Measurements from ENCODE around the gene LINC01488. TPM values are rescaled to one million over a fixed set of nuclear protein-coding genes. Genes with fewer than 3 reads are reported as not detected.

Gene LINC01488
- polyA plus RNA-seq, 6 donors from 2014 or later = not detected

DNA sequence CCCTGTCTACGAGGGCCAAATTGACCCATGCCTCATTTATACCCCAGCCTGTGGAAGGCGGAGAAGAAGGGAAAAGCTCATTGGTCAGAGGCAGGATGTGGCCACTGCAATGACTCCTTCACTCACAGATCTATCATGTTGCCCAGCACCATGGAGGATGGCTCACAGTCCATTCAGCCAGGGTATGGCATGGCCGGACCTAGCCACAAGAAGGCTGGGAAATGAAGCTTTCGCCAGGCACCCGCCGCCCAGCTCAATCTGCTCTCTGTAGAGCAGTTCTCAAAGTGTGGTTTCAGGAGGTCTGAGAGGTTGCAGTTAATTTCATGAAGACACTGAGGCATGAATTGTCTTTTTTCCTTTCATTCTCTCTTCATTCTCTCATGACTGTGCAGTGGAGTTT lies 40.6 kb upstream of the LINC01488 start:
- H3K27me3 Mint-ChIP-seq = peaks cover 0 to 16% (median 8%) of the 10 kb centered on the region in 3 donors
- ATAC-seq (ENCODE audit: low read depth in 2 of 2) (no peak), DNase-seq (no peak)
- no peak overlapping the region for H3K4me3 Mint-ChIP-seq
- H3K4me1 Mint-ChIP-seq = peaks cover 7 to 16% (median 15%) of the 10 kb centered on the region in 3 donors
- H3K36me3 Mint-ChIP-seq = no peaks in the 10 kb centered on the region
- no peaks in the 10 kb centered on the region for H3K9me3 Mint-ChIP-seq
- H3K27ac Mint-ChIP-seq = no peak overlapping the region

GRCh38 chr11:69442012-69442806 lies 39.3 kb upstream of the LINC01488 start:
- peak overlapping the region in 5 of 8 donors; percentile 19 to 66 (median 24) for H3K4me3 Mint-ChIP-seq

GRCh38 chr11:69442807-69443137 lies 38.7 kb upstream of the LINC01488 start:
- ATAC-seq (ENCODE audit: low read depth in 2 of 2) (no peak), DNase-seq (no peak)
- Mint-ChIP-seq H3K9me3 (no peaks in the 10 kb centered on the region), H3K27ac (no peak overlapping the region), H3K36me3 (no peaks in the 10 kb centered on the region), H3K4me3 (peak overlapping the region in 6 of 8 donors; percentile 19 to 88 (median 77)), H3K4me1 (peaks cover 6 to 16% (median 7%) of the 10 kb centered on the region in 3 donors), H3K27me3 (peaks cover 5 to 24% (median 15%) of the 10 kb centered on the region in 3 donors)

More at GRCh38 chr11:69442012-69442806, 39.3 kb upstream of the LINC01488 start:
- ATAC-seq (ENCODE audit: low read depth in 2 of 2) = no peak
- no peak for DNase-seq
- Mint-ChIP-seq H3K27ac (no peak overlapping the region), H3K9me3 (no peaks in the 10 kb centered on the region), H3K27me3 (peaks cover 5 to 21% (median 9%) of the 10 kb centered on the region in 3 donors), H3K36me3 (no peaks in the 10 kb centered on the region), H3K4me1 (peaks cover 6 to 16% (median 7%) of the 10 kb centered on the region in 3 donors)

GRCh38 chr11:69443138-69443967 lies 38.1 kb upstream of the LINC01488 start:
- H3K27ac Mint-ChIP-seq = peak overlapping the region in 4 of 6 donors; percentile 12 to 90 (median 36)

GRCh38 chr11:69443968-69444364 lies 37.5 kb upstream of the LINC01488 start:
- peaks cover 5 to 22% (median 21%) of the 10 kb centered on the region in 3 donors for H3K27me3 Mint-ChIP-seq
- ATAC-seq (ENCODE audit: low read depth in 2 of 2) (no peak), DNase-seq (no peak)
- H3K9me3 Mint-ChIP-seq = no peaks in the 10 kb centered on the region
- H3K4me1 Mint-ChIP-seq = peaks cover 7 to 22% (median 12%) of the 10 kb centered on the region in 3 donors
- H3K4me3 Mint-ChIP-seq = peak overlapping the region; percentile 65 to 88 (median 76)
- no peaks in the 10 kb centered on the region for H3K36me3 Mint-ChIP-seq
- H3K27ac Mint-ChIP-seq = peak overlapping the region in 3 of 6 donors; percentile 12 to 90 (median 54)

More at GRCh38 chr11:69443138-69443967, 38.1 kb upstream of the LINC01488 start:
- H3K4me3 Mint-ChIP-seq = peak overlapping the region; percentile 65 to 88 (median 77)
- H3K9me3 Mint-ChIP-seq = no peaks in the 10 kb centered on the region
- H3K27me3 Mint-ChIP-seq = peaks cover 5 to 24% (median 21%) of the 10 kb centered on the region in 3 donors
- DNase-seq = peak; percentile 67
- peak; percentile 93 to 95 for ATAC-seq (ENCODE audit: low read depth in 2 of 2)
- H3K36me3 Mint-ChIP-seq = no peaks in the 10 kb centered on the region
- H3K4me1 Mint-ChIP-seq = peaks cover 7 to 18% (median 10%) of the 10 kb centered on the region in 3 donors

GRCh38 chr11:69444381-69445130 lies 36.9 kb upstream of the LINC01488 start:
- Mint-ChIP-seq H3K27ac (no peak overlapping the region), H3K4me1 (peaks cover 11 to 27% (median 16%) of the 10 kb centered on the region in 3 donors), H3K4me3 (peak overlapping the region in 4 of 8 donors; percentile 65 to 88 (median 77)), H3K27me3 (peaks cover 5 to 19% (median 19%) of the 10 kb centered on the region in 3 donors), H3K36me3 (no peaks in the 10 kb centered on the region), H3K9me3 (no peaks in the 10 kb centered on the region)
- no peak for DNase-seq
- ATAC-seq (ENCODE audit: low read depth in 2 of 2) = no peak

DNA sequence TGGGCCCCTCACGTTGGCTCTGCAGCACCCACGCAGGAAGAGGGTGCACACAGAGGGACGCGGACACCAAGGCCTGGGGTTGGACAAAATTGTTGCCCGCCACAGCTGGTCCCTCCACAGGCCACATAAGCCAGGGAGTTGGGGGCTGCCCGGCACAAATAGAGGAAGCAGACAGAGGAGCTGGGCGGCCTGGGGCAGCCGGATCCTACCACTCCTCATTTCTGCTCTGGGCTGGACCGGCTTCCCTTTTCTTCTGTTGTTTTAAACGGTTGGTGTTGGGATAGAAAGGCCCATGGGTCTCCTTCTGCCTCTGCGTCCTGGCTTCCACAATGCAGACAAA lies 36.4 kb upstream of the LINC01488 start:
- H3K4me3 Mint-ChIP-seq = peak overlapping the region in 1 of 8 donors; percentile 32
- no peak overlapping the region for H3K27ac Mint-ChIP-seq
- H3K4me1 Mint-ChIP-seq = peaks cover 14 to 33% (median 19%) of the 10 kb centered on the region in 3 donors
- no peaks in the 10 kb centered on the region for H3K9me3 Mint-ChIP-seq
- H3K27me3 Mint-ChIP-seq = peaks cover 9 to 24% (median 22%) of the 10 kb centered on the region in 3 donors
- DNase-seq (no peak), ATAC-seq (ENCODE audit: low read depth in 2 of 2) (no peak)
- no peaks in the 10 kb centered on the region for H3K36me3 Mint-ChIP-seq

DNA sequence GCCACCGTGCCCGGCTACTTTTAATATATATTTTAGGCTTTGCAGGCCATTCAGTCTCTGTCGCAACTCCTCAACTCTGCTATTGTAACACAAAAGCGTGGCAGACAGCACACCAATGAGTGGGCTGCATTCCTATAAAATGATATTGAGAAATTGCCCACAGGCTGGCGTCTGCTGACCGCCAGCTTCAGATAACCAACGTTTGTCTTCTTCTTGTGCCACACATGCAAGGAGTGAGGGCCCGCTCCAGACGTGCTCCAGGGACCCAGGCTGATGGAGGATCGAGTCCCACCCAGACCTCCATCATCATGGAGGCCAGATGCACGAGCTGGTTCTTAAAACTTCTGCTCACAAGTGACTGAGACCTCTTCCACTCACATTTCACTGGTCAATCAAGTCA lies 35.4 kb upstream of the LINC01488 start:
- no peak overlapping the region for H3K4me3 Mint-ChIP-seq
- H3K27me3 Mint-ChIP-seq = peaks cover 9 to 34% (median 30%) of the 10 kb centered on the region in 3 donors
- no peak for ATAC-seq (ENCODE audit: low read depth in 2 of 2)

GRCh38 chr11:69447786-69448185 lies 33.7 kb upstream of the LINC01488 start:
- no peak overlapping the region for H3K27ac Mint-ChIP-seq
- H3K4me1 Mint-ChIP-seq = peaks cover 19 to 30% (median 19%) of the 10 kb centered on the region in 3 donors
- H3K4me3 Mint-ChIP-seq = peak overlapping the region in 1 of 8 donors; percentile 29
- peaks cover 0 to 6% (median 0%) of the 10 kb centered on the region in 7 donors for H3K9me3 Mint-ChIP-seq
- peaks cover 9 to 46% (median 43%) of the 10 kb centered on the region in 3 donors for H3K27me3 Mint-ChIP-seq
- no peak for DNase-seq
- H3K36me3 Mint-ChIP-seq = peaks cover 0 to 10% of the 10 kb centered on the region in 2 donors
- ATAC-seq (ENCODE audit: low read depth in 2 of 2) = no peak

More for the DNA sequence above, 35.4 kb upstream of the LINC01488 start:
- H3K4me1 Mint-ChIP-seq = peaks cover 15 to 33% (median 19%) of the 10 kb centered on the region in 3 donors
- DNase-seq = no peak
- H3K36me3 Mint-ChIP-seq = peaks cover 0 to 2% of the 10 kb centered on the region in 2 donors
- peak overlapping the region in 1 of 6 donors; percentile 74 for H3K27ac Mint-ChIP-seq
- peaks cover 0 to 2% (median 0%) of the 10 kb centered on the region in 7 donors for H3K9me3 Mint-ChIP-seq

DNA sequence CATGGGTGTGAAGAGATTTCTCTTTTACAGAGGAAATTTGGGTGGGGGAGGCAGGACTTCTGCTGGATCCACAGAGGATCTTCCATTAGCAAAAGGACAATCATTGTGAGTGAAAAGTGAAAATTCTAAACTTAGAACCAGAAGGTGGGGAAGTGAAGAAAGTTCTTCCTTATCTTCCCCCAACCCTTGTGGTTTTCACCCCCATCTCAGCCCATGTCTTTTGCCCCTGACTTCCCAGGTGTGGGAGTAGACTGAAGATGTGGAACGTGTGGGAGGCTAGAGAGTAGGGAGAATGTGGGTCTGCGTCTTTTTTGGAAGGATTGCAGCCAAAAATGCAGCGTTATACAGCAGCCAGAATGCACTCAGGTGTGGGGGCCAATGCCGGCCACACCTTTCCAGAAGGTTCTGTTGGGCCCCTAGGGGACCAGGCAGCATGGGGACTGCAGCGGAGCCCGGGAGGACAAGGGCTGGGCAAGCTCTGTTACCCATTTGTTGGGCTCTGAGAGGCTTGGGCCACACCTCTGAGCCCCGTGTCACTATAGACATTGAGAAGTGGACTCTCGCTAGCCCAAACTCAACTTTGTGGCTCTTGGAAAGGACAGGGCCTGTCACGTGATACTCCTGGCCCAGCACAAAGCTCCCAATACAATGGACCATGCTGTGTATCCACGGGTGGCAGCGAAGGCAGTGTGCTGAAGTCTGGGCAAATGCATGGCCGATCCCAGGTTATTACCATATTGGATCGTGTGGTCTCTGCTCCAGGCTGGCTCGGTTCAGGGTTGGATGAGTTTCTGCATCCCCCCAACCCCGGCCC lies 32.8 kb upstream of the LINC01488 start:
- H3K27me3 Mint-ChIP-seq = peaks cover 9 to 46% (median 43%) of the 10 kb centered on the region in 3 donors

GRCh38 chr11:69449320-69450063 lies 32.0 kb upstream of the LINC01488 start:
- peaks cover 9 to 46% (median 43%) of the 10 kb centered on the region in 3 donors for H3K27me3 Mint-ChIP-seq
- peaks cover 0 to 6% (median 0%) of the 10 kb centered on the region in 7 donors for H3K9me3 Mint-ChIP-seq
- peaks cover 0 to 10% of the 10 kb centered on the region in 2 donors for H3K36me3 Mint-ChIP-seq
- DNase-seq = no peak
- H3K4me1 Mint-ChIP-seq = peaks cover 12 to 17% (median 13%) of the 10 kb centered on the region in 3 donors
- ATAC-seq (ENCODE audit: low read depth in 2 of 2) = peak; percentile 62 to 77
- no peak overlapping the region for H3K27ac Mint-ChIP-seq
- peak overlapping the region in 3 of 8 donors; percentile 15 to 53 (median 44) for H3K4me3 Mint-ChIP-seq

More for the DNA sequence above, 32.8 kb upstream of the LINC01488 start:
- Mint-ChIP-seq H3K9me3 (peaks cover 0 to 6% (median 0%) of the 10 kb centered on the region in 7 donors), H3K4me3 (peak overlapping the region in 3 of 8 donors; percentile 18 to 47 (median 40)), H3K4me1 (peaks cover 14 to 23% (median 17%) of the 10 kb centered on the region in 3 donors), H3K27ac (no peak overlapping the region), H3K36me3 (peaks cover 0 to 10% of the 10 kb centered on the region in 2 donors)
- no peak for DNase-seq
- ATAC-seq (ENCODE audit: low read depth in 2 of 2) = no peak
